ENCODE results near the gene UBXN11.
"Not testable (repeated sequence)": the region's sequence is repeated elsewhere in the genome, so short reads cannot be mapped to it uniquely, and the experiment has no call there.

UBXN11 gene

DNA sequence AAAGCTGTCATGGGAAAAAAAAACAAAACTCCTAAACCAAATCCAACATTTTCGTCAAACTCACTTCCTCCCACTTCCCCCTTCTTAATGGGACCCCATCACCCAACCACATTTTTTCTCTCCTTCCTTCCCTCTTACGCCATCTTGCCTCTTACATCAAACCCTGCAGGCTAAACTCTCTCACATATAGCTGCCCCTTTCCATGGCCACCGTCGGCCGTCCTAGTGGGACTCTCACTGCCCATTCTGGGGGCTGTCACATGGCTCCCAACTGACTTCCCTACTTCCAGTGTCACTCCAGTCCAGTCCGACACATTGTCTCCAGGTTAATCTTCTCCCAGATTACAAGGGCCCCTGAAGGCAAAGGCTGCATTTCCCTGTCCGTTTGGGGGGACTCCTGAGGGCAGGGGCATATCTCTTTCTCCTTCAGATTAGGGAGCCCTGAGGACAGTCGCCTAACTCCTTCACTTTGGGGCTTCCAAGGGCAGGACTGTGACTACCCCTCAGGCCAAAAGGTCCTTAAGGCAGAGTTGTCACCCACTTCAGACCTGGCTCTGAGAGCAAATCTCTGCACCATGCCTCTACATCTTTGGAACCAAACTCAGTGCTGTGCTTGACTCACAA lies 658 bp downstream of the UBXN11 start:
- peak; percentile 61 to 74 for DNase-seq

GRCh38 chr1:26302733-26303405 lies 3.6 kb downstream of the UBXN11 start:
- DNase-seq = no peak

GRCh38 chr1:26300578-26301275 lies 5.7 kb downstream of the UBXN11 start:
- no peak for DNase-seq

DNA sequence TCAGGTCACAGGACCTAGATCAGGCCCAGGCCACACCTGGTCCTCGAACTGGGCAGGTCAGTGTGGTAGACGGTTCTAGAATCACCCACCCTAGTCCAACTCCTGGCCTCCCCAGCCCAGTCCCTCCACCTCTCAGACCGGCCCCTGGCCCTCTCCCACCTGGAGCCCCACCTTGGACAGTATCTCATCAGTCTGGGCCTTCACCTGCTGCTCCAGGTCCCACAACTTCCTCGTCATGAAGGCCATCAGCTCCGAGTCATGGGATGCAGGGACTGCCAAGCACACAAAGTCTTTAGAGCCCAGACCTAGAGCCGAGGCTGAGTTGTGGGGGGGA lies 8.7 kb downstream of the UBXN11 start:
- no peak for DNase-seq

DNA sequence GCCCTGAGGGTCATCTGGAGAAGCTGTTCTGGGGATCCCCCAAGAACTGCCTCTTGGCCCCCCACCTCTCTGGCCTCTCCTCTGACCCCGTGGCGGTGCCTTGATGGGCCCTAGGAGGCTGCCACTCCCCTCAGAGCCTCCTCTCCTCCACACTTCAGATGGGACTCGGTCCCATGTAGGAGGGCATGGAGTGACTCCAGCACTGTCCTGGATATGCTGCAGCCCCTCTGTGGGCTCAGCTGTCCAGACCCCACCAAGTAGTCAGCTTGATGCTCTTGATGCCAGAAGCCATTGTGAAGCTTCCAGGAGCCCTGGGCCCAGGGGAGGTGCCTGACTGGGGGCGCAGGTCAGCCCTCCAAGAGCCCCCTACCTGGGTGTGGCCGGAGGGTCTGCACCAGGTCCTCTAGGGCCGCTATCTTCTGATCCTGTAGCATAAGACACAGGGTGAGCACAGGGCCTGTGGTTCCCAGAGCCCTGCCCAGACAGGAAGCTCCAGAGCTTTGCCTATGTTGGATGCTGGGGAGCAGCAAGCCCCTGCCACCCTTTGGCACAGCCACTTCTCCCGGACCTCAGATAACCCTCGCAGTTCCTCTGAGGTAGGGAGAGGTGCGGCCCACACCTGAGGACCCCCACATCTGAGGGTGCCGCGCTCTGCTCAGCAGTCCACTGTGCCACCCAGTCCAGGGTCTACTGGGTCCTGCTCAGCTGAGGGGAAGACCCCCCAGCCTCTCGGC lies 9.2 kb downstream of the UBXN11 start:
- DNase-seq = no peak

GRCh38 chr1:26296340-26297056 lies 9.9 kb downstream of the UBXN11 start:
- no peak for DNase-seq

DNA sequence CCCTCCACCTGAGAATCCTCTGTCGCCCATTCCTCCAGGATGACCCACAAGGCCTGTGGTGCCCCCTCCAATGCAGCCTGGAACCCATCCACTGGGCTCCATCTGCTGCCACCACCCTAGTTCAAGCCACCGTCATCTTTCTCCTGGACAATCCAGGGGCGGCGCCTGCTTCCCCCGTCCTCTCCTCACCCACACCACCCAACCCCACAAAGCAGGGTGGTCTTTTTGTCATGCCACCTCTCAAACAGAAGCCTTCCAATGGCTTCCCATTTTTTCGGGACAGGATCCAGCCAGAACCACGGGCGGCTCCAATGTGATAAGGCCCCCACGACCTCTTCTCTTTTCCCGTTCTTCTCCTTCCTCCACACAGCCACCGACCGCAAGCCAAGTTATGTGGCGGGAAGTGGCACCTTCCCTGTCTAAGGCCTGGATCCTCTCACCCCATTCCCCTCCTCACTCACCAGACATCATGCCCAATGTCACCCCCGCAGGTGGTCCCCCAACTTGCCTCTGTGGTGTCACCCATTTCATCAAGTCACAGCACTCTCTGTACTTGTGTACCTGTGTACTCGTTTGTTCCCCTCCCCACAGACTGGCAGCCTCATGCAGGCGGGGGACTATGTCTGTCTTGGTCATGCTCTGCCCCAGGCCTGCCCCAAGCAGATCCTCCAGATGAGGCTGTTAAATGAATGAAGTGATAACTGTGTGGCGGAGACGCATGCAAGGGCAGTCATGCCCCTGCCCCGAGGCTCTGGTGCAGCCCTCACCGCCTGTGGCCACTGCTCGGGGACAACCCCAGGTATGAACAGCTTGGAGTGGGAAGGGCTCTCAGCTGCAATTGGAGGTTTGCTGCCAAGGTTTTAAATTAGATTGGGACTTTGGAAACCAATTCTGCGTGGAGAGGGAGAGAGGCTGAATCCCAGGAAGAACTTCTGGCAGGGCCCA lies 11.0 kb downstream of the UBXN11 start:
- no peak for DNase-seq

- no peak for DNase-seq
Observed at GRCh38 chr1:26293911-26294463, 12.4 kb downstream of the UBXN11 start.

- DNase-seq = not testable (repeated sequence)
Observed at GRCh38 chr1:26292735-26293134, 13.7 kb downstream of the UBXN11 start.

GRCh38 chr1:26291939-26292338 lies 14.5 kb downstream of the UBXN11 start:
- no peak for DNase-seq

DNA sequence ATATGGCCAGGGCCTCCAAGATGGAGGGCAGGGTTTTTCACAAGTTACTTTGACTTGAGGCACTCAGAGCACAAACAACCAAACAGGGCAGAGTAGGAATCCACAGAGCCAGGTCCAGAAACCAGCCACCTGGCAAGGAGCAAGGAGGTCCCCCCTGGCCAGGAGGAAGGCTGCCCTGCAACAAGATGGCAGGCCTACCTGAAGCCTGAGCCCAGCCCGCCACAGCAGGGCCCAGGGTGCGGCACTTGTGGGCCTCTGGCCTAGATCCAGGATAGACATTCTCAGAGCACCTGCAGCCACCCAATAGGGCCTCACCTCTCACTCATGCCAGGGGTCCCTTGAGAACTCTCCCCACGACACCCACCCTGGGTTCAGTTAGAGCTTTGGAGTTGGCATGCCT lies 15.0 kb downstream of the UBXN11 start:
- DNase-seq = no peak

DNA sequence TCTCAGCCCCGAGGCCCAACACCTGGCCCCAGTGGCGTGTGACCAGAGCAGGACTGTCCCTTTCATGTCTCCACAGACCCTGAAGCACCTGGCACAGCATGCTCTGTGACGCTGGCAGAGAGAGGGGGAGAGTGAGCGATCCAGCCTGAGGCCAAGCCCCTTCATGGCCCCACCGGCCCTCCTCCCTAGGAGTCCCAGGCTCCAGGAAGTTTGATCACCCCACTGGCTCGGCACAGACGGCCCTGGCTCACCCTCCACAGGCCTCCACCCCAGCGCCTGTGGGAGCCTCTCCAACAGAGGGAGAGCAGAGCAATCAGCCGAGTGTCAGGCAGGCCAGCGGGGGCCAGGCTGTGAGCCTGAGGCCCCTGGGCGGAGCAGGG lies 15.6 kb downstream of the UBXN11 start:
- no peak for DNase-seq

DNA sequence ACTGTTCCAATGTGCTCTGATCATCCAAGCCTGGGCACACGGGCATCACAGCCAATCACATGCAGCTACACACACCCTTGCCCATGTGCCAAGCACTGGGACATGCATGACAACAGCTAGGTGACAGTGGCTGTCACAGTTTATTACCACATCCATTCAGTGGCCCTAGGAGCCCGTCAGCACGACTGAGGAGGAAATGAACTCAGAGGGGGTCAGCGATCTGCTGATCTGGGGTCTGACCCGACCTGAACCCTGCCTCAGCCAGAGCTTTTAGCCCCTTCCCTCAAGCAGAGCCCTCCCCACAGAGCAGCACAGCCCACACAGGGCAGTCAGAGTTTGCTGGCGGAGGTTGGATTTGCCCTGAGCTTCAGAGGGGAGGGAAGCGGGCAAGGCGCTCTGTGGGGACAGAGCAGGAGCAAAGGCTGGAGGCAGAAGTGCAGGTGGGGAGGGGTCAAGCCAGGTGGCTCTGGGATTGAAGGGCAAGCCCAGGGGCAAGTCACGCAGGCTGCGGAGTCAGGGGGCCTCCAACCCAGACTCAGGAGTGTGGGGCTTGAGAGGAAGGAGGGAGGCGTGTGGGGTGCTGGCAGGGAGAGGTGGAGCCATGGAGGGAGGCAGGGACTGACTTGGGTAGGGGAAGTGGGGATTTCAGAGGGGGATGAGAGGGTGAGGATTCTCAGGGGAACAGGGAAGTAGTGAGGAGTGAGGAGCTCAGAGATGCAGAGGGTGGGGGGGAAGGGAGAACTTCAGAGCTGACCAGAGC lies 16.1 kb downstream of the UBXN11 start:
- DNase-seq = peak; percentile 91 to 95

GRCh38 chr1:26289158-26290059 lies 17.0 kb downstream of the UBXN11 start:
- peak; percentile 95 to 98 for DNase-seq

- peak; percentile 77 to 92 for DNase-seq
Observed at GRCh38 chr1:26288311-26288941, 18.0 kb downstream of the UBXN11 start.

DNA sequence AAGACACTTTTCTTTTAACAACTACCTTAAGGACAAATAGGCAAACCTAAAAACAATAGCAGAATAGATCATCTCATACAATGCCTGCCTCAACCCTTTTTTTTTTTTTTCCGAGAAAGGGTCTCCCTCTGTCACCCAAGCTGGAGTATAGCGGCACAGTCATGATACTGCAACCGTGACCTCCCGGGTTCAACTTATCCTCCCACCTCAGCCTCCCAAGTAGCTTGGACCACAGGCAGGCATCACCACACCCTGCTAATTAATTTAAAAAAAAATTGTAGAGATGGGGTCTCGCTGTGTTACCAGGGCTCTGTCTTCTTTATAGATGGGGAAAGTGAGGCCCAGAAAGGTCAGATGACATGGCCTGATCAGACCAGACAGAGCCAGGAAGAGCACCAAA lies 18.6 kb downstream of the UBXN11 start:
- DNase-seq = no peak

GRCh38 chr1:26287033-26287711 lies 19.3 kb downstream of the UBXN11 start:
- DNase-seq = peak; percentile 66 to 78

DNA sequence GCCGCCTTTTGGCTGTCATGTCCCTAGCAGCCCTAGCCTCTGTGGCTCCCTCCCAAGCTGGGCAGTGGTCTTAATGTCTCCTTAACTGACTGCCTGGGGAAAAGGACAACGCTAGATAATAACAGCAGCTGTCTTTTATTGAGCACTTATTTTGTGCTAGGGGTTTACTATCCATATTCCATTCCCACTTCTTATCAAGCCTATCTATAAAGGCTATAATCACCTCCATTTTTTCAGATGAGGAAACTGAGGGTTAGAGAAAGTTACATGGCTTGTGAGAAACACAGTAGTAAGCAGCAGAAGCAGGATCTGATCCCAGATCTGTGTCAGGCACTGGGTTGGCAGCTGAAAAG lies 20.4 kb downstream of the UBXN11 start:
- DNase-seq = no peak

Data from inflammatory macrophage (primary cell).